ENCODE measurements around the gene SERPINA5. TPM values are rescaled to one million over a fixed set of nuclear protein-coding genes. Genes with fewer than 3 reads are reported as not detected.

Gene SERPINA5
- total and polyA plus RNA-seq, 7 donors, result 2.6 to 107 (median 16.3) TPM

DNA sequence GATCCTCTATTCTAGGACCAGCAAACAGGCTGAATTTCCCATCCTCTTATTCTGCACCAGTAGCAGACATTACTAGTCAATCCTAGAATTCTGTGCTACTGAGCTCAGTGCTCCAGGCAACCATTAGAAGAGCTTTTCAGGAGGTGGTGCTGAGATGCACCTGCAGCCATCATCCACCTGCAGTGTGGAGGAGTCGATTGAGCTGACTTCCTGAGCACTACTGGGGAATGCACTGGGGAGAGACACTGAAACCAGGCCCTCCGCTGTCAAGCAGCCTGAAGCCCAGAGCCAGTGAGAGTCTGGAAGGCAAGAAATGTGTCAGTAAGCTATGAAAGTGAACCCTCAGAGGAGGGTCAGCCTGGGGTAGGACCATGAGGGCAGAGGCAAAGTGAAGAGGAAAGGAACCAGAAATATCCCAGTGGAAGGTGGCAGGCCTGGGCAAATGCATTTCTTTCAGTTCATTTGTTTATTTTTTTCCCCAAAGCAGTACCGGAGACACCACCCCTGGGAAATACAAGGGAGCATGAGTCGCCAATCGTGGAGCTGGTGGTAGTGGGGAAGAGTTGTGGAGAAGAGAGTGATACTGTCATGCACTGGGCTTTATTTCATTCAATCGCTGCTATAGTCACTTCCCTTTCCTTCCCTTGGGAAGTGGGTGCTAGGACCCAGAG is 43.0 kb upstream of the SERPINA5 start:
- 76 to 81% (median 78%) methylated on average over 6 of the region's 6 CpGs for WGBS, 3 donors

DNA sequence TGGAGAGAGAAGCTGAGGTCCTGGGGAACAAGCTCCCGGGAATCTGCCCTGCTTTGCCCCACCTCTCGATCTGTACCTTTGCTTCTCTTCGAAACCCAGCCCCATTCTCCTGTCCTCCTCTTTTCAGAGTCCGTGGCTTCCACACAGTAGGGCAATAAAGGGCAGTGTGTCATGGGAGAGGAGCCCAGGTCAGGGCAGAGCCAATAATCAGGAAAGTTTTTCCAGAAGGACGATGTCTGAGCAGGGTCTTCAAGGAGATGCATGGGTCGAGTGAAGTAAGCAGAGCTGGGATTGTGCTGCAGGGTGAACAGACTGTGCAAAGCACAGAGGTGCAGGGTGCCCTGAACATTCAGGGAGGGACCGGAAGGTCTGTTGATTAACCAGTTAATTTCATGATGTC is 42.0 kb upstream of the SERPINA5 start:
- intact Hi-C loops (cut with DNase I), result no loop called here
- H3K4me3 ChIP-seq, result no peak overlapping the region
- H3K36me3 ChIP-seq (ENCODE audit: insufficient read depth in 1 of 2, low read depth in 1 of 2), result no peaks in the 10 kb centered on the region
- no peaks in the 10 kb centered on the region for H3K4me1 ChIP-seq
- TF ChIP-seq CTCF (IDR thresholded peaks at IDR 0.05), result no peak
- no peak overlapping the region for H3K27ac ChIP-seq
- ATAC-seq (no peak), DNase-seq (no peak)
- H3K27me3 ChIP-seq (ENCODE audit: insufficient read depth in 3 of 3, low read length in 2 of 3), result no peaks in the 10 kb centered on the region
- no peaks in the 10 kb centered on the region for H3K9me3 ChIP-seq
- 77 to 80% (median 78%) methylated on average over 7 of the region's 7 CpGs for WGBS, 3 donors

More for the DNA sequence above, 43.0 kb upstream of the SERPINA5 start:
- H3K27ac ChIP-seq, result no peak overlapping the region
- no peaks in the 10 kb centered on the region for H3K36me3 ChIP-seq (ENCODE audit: insufficient read depth in 1 of 2, low read depth in 1 of 2)
- no peaks in the 10 kb centered on the region for H3K9me3 ChIP-seq
- TF ChIP-seq CTCF (IDR thresholded peaks at IDR 0.05), result no peak
- DNase-seq (no peak), ATAC-seq (no peak)
- no peak overlapping the region for H3K4me3 ChIP-seq
- no peaks in the 10 kb centered on the region for H3K4me1 ChIP-seq
- intact Hi-C loops (cut with DNase I), result no loop called here
- peaks cover 0 to 3% (median 0%) of the 10 kb centered on the region in 3 donors for H3K27me3 ChIP-seq (ENCODE audit: insufficient read depth in 3 of 3, low read length in 2 of 3)

GRCh38 chr14:94540031-94540794 is 41.0 kb upstream of the SERPINA5 start:
- Histone ChIP-seq H3K4me3 (no peak overlapping the region), H3K36me3 (ENCODE audit: insufficient read depth in 1 of 2, low read depth in 1 of 2) (no peaks in the 10 kb centered on the region), H3K27me3 (ENCODE audit: insufficient read depth in 3 of 3, low read length in 2 of 3) (no peaks in the 10 kb centered on the region), H3K4me1 (no peaks in the 10 kb centered on the region), H3K9me3 (no peaks in the 10 kb centered on the region), H3K27ac (no peak overlapping the region)
- ATAC-seq, result peak in 1 of 4 donors; percentile 24
- intact Hi-C loops (cut with DNase I), result no loop called here
- WGBS, 3 donors, result 37 to 40% (median 37%) methylated on average over 13 of the region's 13 CpGs
- DNase-seq, result no peak
- no peak for TF ChIP-seq CTCF (IDR thresholded peaks at IDR 0.05)

- no peak for TF ChIP-seq CTCF (IDR thresholded peaks at IDR 0.05)
- no peaks in the 10 kb centered on the region for H3K27me3 ChIP-seq (ENCODE audit: insufficient read depth in 3 of 3, low read length in 2 of 3)
- no peak overlapping the region for H3K4me3 ChIP-seq
- no peak for DNase-seq
- H3K36me3 ChIP-seq (ENCODE audit: insufficient read depth in 1 of 2, low read depth in 1 of 2), result no peaks in the 10 kb centered on the region
- no peak for ATAC-seq
- H3K4me1 ChIP-seq, result no peaks in the 10 kb centered on the region
- WGBS, 3 donors, result 85 to 88% (median 86%) methylated on average over 9 of the region's 9 CpGs
- H3K27ac ChIP-seq, result no peak overlapping the region
- intact Hi-C loops (cut with DNase I), result no loop called here
- no peaks in the 10 kb centered on the region for H3K9me3 ChIP-seq
These were observed 39.8 kb upstream of the SERPINA5 start for GRCh38 chr14:94541234-94541975.

Data from psoas muscle (tissue), 8 donors.